Stomach (tissue), 4 donors: Measurements from ENCODE around the gene TMEM135.

Experiments
- EP300 ChIP-seq: sonication (generic); formaldehyde crosslinking; IDR thresholded peaks from one replicate; pipeline ENCODE4 v1.6.1; 2017; ENCODE audit warnings: antibody characterized with exemption
- POLR2AphosphoS5 ChIP-seq, 3 donors: sonication (generic); formaldehyde crosslinking; IDR thresholded peaks; one replicate each; pipeline ENCODE4 v1.6.1; 2016; ENCODE audit warnings: antibody characterized with exemption in 3 of 3
- TF ChIP-seq, protein P1 (sequence below), 7 experiments: fragments of 450-650 bp in 4 of 7; fragments of 200-600 bp in 3 of 7; sonication (generic) in 3 of 7; IDR thresholded peaks; one replicate each; pipeline ENCODE4 v1.5.1; 2016 to 2019; ENCODE audit warnings: antibody characterized with exemption in 7 of 7, control low read depth in 2 of 7, mild to moderate bottlenecking in 1 of 7

DNA sequence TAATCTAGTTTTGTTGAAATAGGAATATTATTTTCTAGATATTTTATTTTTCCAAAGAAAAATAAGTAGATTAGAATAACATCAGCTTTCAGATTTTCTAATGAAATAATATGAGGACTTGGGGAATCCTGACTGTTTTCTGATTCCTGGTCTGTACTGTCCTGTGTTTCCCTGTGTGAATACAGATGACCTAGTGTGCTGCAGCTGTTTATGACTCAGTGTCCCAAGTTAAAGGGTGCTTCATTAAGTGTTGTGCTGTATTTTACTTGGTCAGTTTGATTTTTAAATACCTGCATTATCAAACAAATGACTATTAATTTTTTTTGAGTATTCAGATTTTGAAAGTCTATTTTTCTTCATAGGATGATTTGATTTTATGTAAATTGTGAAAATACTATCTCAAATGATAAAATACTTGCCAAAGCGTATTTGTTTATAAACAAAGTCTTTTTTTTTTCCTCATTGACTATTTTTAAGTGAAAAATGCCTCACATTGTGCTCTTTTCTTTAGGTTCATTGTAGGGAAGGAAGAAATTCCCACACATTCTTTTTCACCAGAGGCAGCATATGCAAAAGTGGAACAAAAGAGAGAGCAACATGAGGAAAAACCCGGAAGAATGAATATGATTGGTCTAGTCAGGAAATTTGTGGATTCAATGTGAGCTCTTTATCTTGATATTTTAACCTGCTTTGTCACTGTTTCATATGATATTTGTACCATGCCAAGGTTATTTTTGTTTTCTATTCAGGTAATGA is 264.2 kb downstream of the TMEM135 start:
- TF ChIP-seq, protein P1, sequence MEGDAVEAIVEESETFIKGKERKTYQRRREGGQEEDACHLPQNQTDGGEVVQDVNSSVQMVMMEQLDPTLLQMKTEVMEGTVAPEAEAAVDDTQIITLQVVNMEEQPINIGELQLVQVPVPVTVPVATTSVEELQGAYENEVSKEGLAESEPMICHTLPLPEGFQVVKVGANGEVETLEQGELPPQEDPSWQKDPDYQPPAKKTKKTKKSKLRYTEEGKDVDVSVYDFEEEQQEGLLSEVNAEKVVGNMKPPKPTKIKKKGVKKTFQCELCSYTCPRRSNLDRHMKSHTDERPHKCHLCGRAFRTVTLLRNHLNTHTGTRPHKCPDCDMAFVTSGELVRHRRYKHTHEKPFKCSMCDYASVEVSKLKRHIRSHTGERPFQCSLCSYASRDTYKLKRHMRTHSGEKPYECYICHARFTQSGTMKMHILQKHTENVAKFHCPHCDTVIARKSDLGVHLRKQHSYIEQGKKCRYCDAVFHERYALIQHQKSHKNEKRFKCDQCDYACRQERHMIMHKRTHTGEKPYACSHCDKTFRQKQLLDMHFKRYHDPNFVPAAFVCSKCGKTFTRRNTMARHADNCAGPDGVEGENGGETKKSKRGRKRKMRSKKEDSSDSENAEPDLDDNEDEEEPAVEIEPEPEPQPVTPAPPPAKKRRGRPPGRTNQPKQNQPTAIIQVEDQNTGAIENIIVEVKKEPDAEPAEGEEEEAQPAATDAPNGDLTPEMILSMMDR (IDR thresholded peaks at IDR 0.05), result no peak
- TF ChIP-seq EP300, result no peak
- no peak for TF ChIP-seq POLR2AphosphoS5 (IDR thresholded peaks at IDR 0.05)
